Lung (tissue), 12 donors: Measurements from ENCODE around the gene IGF2R. TPM values are rescaled to one million over a fixed set of nuclear protein-coding genes. Genes with fewer than 3 reads are reported as not detected.

Source experiments
- ATAC-seq: fragments of 200-7000 bp; cut with Tn5 transposase; one replicate; pipeline ENCODE4 v1.9.1; 2020; ENCODE audit warnings: moderate number of reproducible peaks; ENCODE audit not compliant: insufficient read depth, low FRiP score
- DNase-seq, 3 donors: peaks; one replicate each; pipeline ENCODE4 v3.0.0-alpha.2; 2013 to 2017
- H3K27ac ChIP-seq, 2 donors: one replicate each; pipeline ENCODE4 v1.5.1; 2013; ENCODE audit warnings: mild to moderate bottlenecking in 2 of 2, moderate library complexity in 2 of 2, control low read depth in 1 of 2, inconsistent platforms in 1 of 2, low read depth in 1 of 2, low read length in 1 of 2
- H3K27me3 ChIP-seq, 3 donors: one replicate each; pipeline ENCODE4 v1.5.1; 2013; ENCODE audit warnings: low read length in 2 of 3; ENCODE audit not compliant: control insufficient read depth in 3 of 3, insufficient read depth in 3 of 3
- H3K36me3 ChIP-seq, 4 donors: one replicate each; pipeline ENCODE4 v1.5.1; 2013; ENCODE audit warnings: low read length in 4 of 4, mild to moderate bottlenecking in 1 of 4, moderate library complexity in 1 of 4; ENCODE audit not compliant: control insufficient read depth in 4 of 4, insufficient read depth in 4 of 4
- H3K4me1 ChIP-seq, 5 donors: one replicate each; pipeline ENCODE4 v1.5.1; 2013; ENCODE audit warnings: low read length in 5 of 5, mild to moderate bottlenecking in 2 of 5, moderate library complexity in 1 of 5; ENCODE audit not compliant: control insufficient read depth in 5 of 5, insufficient read depth in 5 of 5
- H3K4me3 ChIP-seq: one replicate; pipeline ENCODE4 v1.5.1; 2013; ENCODE audit warnings: mild to moderate bottlenecking, control low read depth, moderate library complexity
- H3K9ac ChIP-seq, 2 donors: one replicate each; pipeline ENCODE4 v1.5.1; 2013; ENCODE audit warnings: low read length in 2 of 2, control low read depth in 1 of 2; ENCODE audit not compliant: insufficient read depth in 1 of 2
- H3K9me3 ChIP-seq, 4 donors: one replicate each; pipeline ENCODE4 v1.5.1; 2013; ENCODE audit warnings: low read length in 3 of 4, mild to moderate bottlenecking in 1 of 4, moderate library complexity in 1 of 4; ENCODE audit not compliant: control insufficient read depth in 4 of 4, insufficient read depth in 3 of 4
- WGBS, 2 donors: extraction: QIAGEN DNeasy Blood & Tissue Kit; methylation state at CpG; one replicate each; pipeline ENCODE4 v1.1.7; 2013; 5-methylcytosine and 5-hydroxymethylcytosine counted together
- polyA plus RNA-seq, 2 donors: library from polyadenylated mRNA; stranded (reverse); fragments of 200-250 nt; gene quantifications; one replicate each; pipeline ENCODE4 v1.2.1, GENCODE V29; 2013
- total RNA-seq, 2 donors: library from RNA; depleted of rRNA in 1 of 2; stranded (reverse); fragments of >200 nt in 1 of 2; gene quantifications; one replicate each; pipeline ENCODE4 v1.2.1, GENCODE V29; 2014 to 2021
- TF ChIP-seq, protein P1 (sequence below): IDR thresholded peaks from 2 replicates; pipeline ENCODE4 v1.5.1; 2012; ENCODE audit warnings: mild to moderate bottlenecking; ENCODE audit errors: control extremely low read depth, extremely low read depth
- donor health status: control.
- donor health status: control.
- donor health status: Bipolar disorder and iron deficiency.
- donor health status: healthy.
- donor health status: DM: yes; HTN: yes; CAD: no.

The IGF2R gene
- total and polyA plus RNA-seq, 4 donors: 30.0 to 125 (median 92.6) TPM

DNA sequence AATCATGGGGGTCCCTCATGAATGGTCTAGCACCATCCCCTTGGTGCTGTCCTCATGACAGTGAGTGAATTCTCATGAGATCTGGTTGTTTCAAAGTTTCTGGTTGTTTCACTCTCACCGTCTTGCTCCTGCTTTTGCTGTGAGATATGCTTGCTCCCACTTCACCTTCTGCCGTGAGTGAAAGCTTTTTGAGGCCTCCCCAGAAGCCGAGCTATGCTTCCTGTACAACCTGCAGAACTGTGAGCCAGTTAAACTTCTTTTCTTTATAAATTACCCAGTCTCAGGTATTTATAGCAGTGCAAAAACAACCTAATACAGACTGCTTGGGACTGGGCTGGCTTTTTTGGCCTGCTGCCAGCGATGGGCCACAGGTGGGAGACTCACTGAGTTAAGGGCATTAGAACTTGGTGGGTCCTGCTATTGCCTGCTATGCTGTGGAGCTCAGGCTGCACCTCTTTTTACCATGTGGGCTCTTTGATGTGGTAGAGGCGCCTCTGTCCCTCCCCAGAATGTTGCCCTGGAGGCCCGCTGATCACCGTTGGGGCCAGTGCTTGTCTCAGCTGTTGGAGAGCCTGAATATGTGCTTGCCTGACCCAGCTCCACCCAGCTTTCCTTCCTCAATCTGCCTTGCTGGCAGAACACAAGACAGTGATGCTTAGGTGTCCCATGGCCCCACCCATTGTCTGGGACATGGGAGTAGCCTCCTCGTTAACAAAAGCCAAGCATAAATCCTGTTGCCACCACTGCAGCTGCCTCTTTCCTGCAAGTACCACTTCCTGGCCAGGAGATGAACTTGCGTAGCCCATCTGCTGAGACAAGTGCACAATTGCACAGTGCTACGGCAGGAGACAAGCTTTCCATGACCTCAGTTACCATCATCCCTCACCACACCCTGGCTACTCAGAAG lies 47.1 kb downstream of the IGF2R start:
- TF ChIP-seq, protein P1, sequence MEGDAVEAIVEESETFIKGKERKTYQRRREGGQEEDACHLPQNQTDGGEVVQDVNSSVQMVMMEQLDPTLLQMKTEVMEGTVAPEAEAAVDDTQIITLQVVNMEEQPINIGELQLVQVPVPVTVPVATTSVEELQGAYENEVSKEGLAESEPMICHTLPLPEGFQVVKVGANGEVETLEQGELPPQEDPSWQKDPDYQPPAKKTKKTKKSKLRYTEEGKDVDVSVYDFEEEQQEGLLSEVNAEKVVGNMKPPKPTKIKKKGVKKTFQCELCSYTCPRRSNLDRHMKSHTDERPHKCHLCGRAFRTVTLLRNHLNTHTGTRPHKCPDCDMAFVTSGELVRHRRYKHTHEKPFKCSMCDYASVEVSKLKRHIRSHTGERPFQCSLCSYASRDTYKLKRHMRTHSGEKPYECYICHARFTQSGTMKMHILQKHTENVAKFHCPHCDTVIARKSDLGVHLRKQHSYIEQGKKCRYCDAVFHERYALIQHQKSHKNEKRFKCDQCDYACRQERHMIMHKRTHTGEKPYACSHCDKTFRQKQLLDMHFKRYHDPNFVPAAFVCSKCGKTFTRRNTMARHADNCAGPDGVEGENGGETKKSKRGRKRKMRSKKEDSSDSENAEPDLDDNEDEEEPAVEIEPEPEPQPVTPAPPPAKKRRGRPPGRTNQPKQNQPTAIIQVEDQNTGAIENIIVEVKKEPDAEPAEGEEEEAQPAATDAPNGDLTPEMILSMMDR: no peak
- 85 to 87% methylated on average over 10 of the region's 10 CpGs for WGBS, 2 donors
- no peak overlapping the region for H3K9ac ChIP-seq
- H3K27ac ChIP-seq: no peak overlapping the region
- H3K4me1 ChIP-seq: peaks cover 0 to 5% (median 0%) of the 10 kb centered on the region in 5 donors
- peaks cover 2 to 18% (median 11%) of the 10 kb centered on the region in 4 donors for H3K36me3 ChIP-seq
- no peaks in the 10 kb centered on the region for H3K9me3 ChIP-seq
- DNase-seq (no peak), ATAC-seq (no peak)
- H3K27me3 ChIP-seq: no peaks in the 10 kb centered on the region
- no peak overlapping the region for H3K4me3 ChIP-seq

DNA sequence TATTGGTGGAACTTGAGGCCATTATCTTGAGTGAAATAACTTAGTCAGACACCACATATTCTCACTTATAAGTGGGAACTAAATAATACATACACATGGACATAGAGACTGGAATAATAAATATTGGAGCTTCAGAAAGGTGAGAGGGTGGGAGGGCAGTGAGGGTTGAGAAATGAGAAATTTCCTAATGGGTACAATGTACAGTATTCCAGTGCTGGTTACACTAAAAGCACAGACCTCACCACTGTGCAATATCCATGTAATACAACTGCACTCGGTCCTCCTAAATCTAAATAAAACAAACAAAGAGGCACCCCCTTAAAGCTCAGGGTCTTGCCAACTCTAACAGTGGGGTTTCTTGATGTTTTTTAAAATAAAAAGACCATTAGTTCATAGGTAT lies 53.2 kb downstream of the IGF2R start:
- Histone ChIP-seq H3K4me1 (peaks cover 0 to 2% (median 0%) of the 10 kb centered on the region in 5 donors), H3K36me3 (peaks cover 5 to 14% (median 9%) of the 10 kb centered on the region in 4 donors), H3K9ac (no peak overlapping the region), H3K9me3 (no peaks in the 10 kb centered on the region), H3K27ac (no peak overlapping the region), H3K4me3 (no peak overlapping the region), H3K27me3 (no peaks in the 10 kb centered on the region)
- TF ChIP-seq, protein P1: no peak
- WGBS, 2 donors: 81 to 94% methylated on average over 1 of the region's 1 CpG
- DNase-seq (no peak), ATAC-seq (no peak)

DNA sequence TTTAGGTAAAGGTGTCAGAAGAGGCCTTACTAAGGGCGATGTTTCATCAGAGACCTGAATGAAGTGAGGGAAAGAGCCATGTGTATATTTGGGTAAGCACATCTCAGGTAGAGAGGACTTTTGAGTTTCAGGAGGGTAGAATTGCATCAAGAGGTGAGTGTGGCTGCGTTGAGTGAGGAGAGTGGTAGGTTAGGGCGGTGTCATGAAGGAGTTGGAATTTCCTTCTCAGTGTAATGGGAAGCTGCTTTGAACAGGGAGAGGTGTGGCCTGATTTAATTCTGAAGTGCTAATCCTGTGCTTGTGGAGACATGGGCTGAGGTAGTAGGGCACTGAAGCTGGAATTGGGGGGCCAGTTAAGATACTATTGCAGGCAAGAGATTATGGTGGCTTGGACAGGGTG lies 53.9 kb downstream of the IGF2R start:
- WGBS, 2 donors: 77 to 90% methylated on average over 3 of the region's 3 CpGs
- ATAC-seq (peak; percentile 77), DNase-seq (no peak)
- H3K36me3 ChIP-seq: peaks cover 9 to 20% (median 16%) of the 10 kb centered on the region in 4 donors
- TF ChIP-seq, protein P1: no peak
- H3K4me3 ChIP-seq: no peak overlapping the region
- no peaks in the 10 kb centered on the region for H3K9me3 ChIP-seq
- no peaks in the 10 kb centered on the region for H3K27me3 ChIP-seq
- H3K4me1 ChIP-seq: peaks cover 0 to 2% (median 0%) of the 10 kb centered on the region in 5 donors
- H3K27ac ChIP-seq: no peak overlapping the region
- no peak overlapping the region for H3K9ac ChIP-seq
